Lower lobe of right lung (tissue), 2 donors: ENCODE results near the gene PCDHGA11. TPM values are rescaled to one million over a fixed set of nuclear protein-coding genes. Genes with fewer than 3 reads are reported as not detected.

Source experiments
- ATAC-seq, 2 donors: fragments of 200-7000 bp; cut with Tn5 transposase; one replicate each; pipeline ENCODE4 v1.9.1; 2020 to 2022; ENCODE audit warnings: mild to moderate bottlenecking in 2 of 2, moderate library complexity in 2 of 2
- DNase-seq: peaks from one replicate; pipeline ENCODE4 v3.0.0-alpha.2; 2020
- H3K27ac ChIP-seq: fragments of 200-600 bp; one replicate; pipeline ENCODE4 v1.8.0; 2022
- H3K27me3 ChIP-seq: fragments of 200-600 bp; one replicate; pipeline ENCODE4 v1.8.0; 2022; ENCODE audit warnings: low read depth
- H3K36me3 ChIP-seq: fragments of 200-600 bp; one replicate; pipeline ENCODE4 v1.8.0; 2022; ENCODE audit warnings: mild to moderate bottlenecking
- H3K4me1 ChIP-seq: fragments of 200-600 bp; one replicate; pipeline ENCODE4 v1.8.0; 2022
- H3K4me3 ChIP-seq: fragments of 200-600 bp; one replicate; pipeline ENCODE4 v1.8.0; 2022; ENCODE audit warnings: mild to moderate bottlenecking
- H3K9me3 ChIP-seq: fragments of 200-600 bp; one replicate; pipeline ENCODE4 v1.8.0; 2022
- CTCF ChIP-seq: fragments of 200-600 bp; IDR thresholded peaks from one replicate; pipeline ENCODE4 v1.8.0; 2022; ENCODE audit warnings: antibody characterized with exemption, mild to moderate bottlenecking
- intact Hi-C: fragments of 100-400 bp; cut with DNase I; formaldehyde crosslinking; loops from one replicate; pipeline ENCODE4 v1.11.0; 2022
- total RNA-seq: library from RNA; stranded (reverse); fragmentation: NEBNext Ultra II Directional; extraction: Animal tissue kit (Norgen Biotek cat#: 25700); gene quantifications from one replicate; pipeline ENCODE4 v1.2.1, GENCODE V29; 2021
- donor health status: DM: no; HTN: yes; CAD: no; lungs with severe emphysema.

The PCDHGA11 gene
- total RNA-seq, 1 donor from 2014 or later: 3.2 TPM

DNA sequence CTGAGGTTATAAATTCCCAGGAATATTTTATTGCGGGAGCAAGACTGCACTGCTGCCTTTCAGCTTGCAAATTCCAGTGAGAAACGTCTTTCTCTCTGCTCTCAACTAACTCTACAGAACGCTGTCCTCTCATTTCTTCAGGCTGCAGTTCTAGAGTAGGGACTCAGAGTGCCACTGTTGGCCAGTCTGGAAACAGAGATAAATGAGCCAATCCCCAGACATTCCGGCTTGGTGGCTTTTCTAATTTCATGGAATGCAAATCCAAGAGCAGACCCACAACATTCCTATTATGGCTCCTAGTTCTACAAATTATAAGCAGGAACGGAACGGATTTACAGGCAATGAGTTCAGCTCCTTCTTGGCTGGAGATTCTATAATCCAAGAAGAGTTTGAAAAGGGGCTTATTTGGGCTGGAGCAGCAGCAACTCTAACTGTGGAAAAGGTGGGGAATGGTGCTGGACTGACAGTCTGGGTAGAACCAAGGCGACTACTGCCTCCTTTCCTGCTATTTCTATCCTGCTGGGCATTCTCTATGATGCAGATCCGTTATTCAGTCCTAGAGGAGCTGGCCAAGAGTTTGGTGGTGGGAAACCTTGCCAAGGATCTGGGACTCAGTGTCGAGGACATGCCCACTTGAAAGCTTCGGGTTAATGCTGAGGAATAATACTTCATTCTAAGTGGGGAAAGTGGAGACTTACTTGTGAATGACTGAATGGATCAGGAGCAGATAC, 18.7 kb downstream of the PCDHGA11 start:
- Histone ChIP-seq H3K36me3 (no peaks in the 10 kb centered on the region), H3K27me3 (no peaks in the 10 kb centered on the region), H3K27ac (no peak overlapping the region), H3K4me1 (no peaks in the 10 kb centered on the region), H3K4me3 (no peak overlapping the region), H3K9me3 (peaks cover 46% of the 10 kb centered on the region)
- ATAC-seq: no peak
- no peak for TF ChIP-seq CTCF
- intact Hi-C loops: no loop called here
- no peak for DNase-seq

- Histone ChIP-seq H3K27ac (no peak overlapping the region), H3K27me3 (no peaks in the 10 kb centered on the region), H3K4me1 (no peaks in the 10 kb centered on the region), H3K9me3 (peaks cover 44% of the 10 kb centered on the region), H3K36me3 (no peaks in the 10 kb centered on the region), H3K4me3 (no peak overlapping the region)
- ATAC-seq: no peak
- no peak for TF ChIP-seq CTCF
- DNase-seq: no peak
- intact Hi-C loops: no loop called here
Measured at GRCh38 chr5:141440341-141440740, 19.5 kb downstream of the PCDHGA11 start.

DNA sequence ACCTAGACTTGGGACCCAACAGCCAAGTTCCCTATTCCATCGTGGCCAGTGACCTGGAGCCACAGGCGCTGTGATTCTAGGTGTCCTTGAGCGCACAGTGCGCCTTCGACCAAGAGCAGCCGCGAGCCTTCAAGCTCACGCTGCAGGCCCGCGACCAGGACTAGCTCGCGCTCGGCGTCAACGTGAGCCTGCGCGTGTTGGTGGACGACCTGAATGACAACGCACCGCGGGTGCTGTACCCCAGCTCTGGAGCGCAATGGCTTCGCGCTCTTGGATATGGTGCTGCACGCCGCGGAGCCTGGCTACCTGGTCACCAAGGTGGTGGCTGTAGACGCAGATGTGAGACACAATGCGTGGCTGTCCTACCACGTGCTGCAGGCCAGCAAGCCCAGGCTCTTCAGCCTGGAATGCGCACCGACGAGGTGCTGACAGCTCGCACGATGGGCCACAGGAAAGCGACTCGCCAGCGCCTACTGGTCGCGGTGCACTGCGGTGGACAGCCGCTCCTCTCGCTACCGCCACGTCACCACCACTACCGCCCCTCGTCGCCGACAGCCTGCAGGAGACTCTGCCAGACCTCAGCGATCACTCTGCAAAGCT, 20.8 kb downstream of the PCDHGA11 start:
- Histone ChIP-seq H3K36me3 (no peaks in the 10 kb centered on the region), H3K9me3 (peaks cover 31% of the 10 kb centered on the region), H3K27me3 (no peaks in the 10 kb centered on the region), H3K27ac (no peak overlapping the region), H3K4me3 (no peak overlapping the region), H3K4me1 (no peaks in the 10 kb centered on the region)
- intact Hi-C loops: no loop called here
- no peak for TF ChIP-seq CTCF
- no peak for ATAC-seq
- DNase-seq: no peak

- ATAC-seq: no peak
Measured at GRCh38 chr5:141465351-141465750, 44.5 kb downstream of the PCDHGA11 start.

More at GRCh38 chr5:141465351-141465750, 44.5 kb downstream of the PCDHGA11 start:
- Histone ChIP-seq H3K4me1 (no peaks in the 10 kb centered on the region), H3K27me3 (no peaks in the 10 kb centered on the region), H3K9me3 (no peaks in the 10 kb centered on the region), H3K36me3 (no peaks in the 10 kb centered on the region), H3K4me3 (no peak overlapping the region), H3K27ac (no peak overlapping the region)
- no peak for DNase-seq
- intact Hi-C loops: no loop called here
- TF ChIP-seq CTCF: no peak

Other genes starting within 250 kb of the PCDHGA11 start
- 1.9 TPM for gene PCDHB7, start 248.4 kb upstream of the PCDHGA11 start, total RNA-seq
- 2.6 TPM for gene PCDHB8, start 243.3 kb upstream of the PCDHGA11 start, total RNA-seq
- 2.6 TPM for gene PCDHB16, start 238.7 kb upstream of the PCDHGA11 start, total RNA-seq
- 3.0 TPM for gene PCDHB9, start 233.9 kb upstream of the PCDHGA11 start, total RNA-seq
- 2.0 TPM for gene PCDHB10, start 228.7 kb upstream of the PCDHGA11 start, total RNA-seq
- gene PCDHB11, start 221.4 kb upstream of the PCDHGA11 start, total RNA-seq: 2.7 TPM
- 1.7 TPM for gene PCDHB12, start 212.3 kb upstream of the PCDHGA11 start, total RNA-seq
- gene PCDHB13, start 207.1 kb upstream of the PCDHGA11 start, total RNA-seq: 2.9 TPM
- gene PCDHB14, start 197.7 kb upstream of the PCDHGA11 start, total RNA-seq: 2.1 TPM
- 2.8 TPM for gene PCDHB15, start 175.7 kb upstream of the PCDHGA11 start, total RNA-seq
- 0.71 TPM for gene SLC25A2, start 117.0 kb upstream of the PCDHGA11 start, total RNA-seq
- gene TAF7, start 100.3 kb upstream of the PCDHGA11 start, total RNA-seq: 65.0 TPM
- 0.53 TPM for gene PCDHGA1, start 90.5 kb upstream of the PCDHGA11 start, total RNA-seq
- 2.7 TPM for gene PCDHGA2, start 82.3 kb upstream of the PCDHGA11 start, total RNA-seq
- 1.8 TPM for gene PCDHGA3, start 77.2 kb upstream of the PCDHGA11 start, total RNA-seq
- gene PCDHGB1, start 71.0 kb upstream of the PCDHGA11 start, total RNA-seq: 1.8 TPM
- gene PCDHGA4, start 66.0 kb upstream of the PCDHGA11 start, total RNA-seq: 3.1 TPM
- 3.7 TPM for gene PCDHGB2, start 61.1 kb upstream of the PCDHGA11 start, total RNA-seq
- gene PCDHGA5, start 56.9 kb upstream of the PCDHGA11 start, total RNA-seq: 2.8 TPM
- 2.2 TPM for gene PCDHGB3, start 50.8 kb upstream of the PCDHGA11 start, total RNA-seq
- 3.2 TPM for gene PCDHGA6, start 47.2 kb upstream of the PCDHGA11 start, total RNA-seq
- gene PCDHGA7, start 38.3 kb upstream of the PCDHGA11 start, total RNA-seq: 1.9 TPM
- gene PCDHGB4, start 33.4 kb upstream of the PCDHGA11 start, total RNA-seq: 5.3 TPM
- gene PCDHGA8, start 28.4 kb upstream of the PCDHGA11 start, total RNA-seq: 1.5 TPM
- gene PCDHGB5, start 23.1 kb upstream of the PCDHGA11 start, total RNA-seq: 9.1 TPM
- gene PCDHGA9, start 18.3 kb upstream of the PCDHGA11 start, total RNA-seq: 4.8 TPM
- 7.7 TPM for gene PCDHGB6, start 13.0 kb upstream of the PCDHGA11 start, total RNA-seq
- gene PCDHGA10, start 8.1 kb upstream of the PCDHGA11 start, total RNA-seq: 5.4 TPM
- 15.9 TPM for gene PCDHGB7, start 3.4 kb upstream of the PCDHGA11 start, total RNA-seq
- 5.9 TPM for gene PCDHGA12, start 9.5 kb downstream of the PCDHGA11 start, total RNA-seq
- gene PCDHGC3, start 54.9 kb downstream of the PCDHGA11 start, total RNA-seq: 82.4 TPM
- gene PCDHGC4, start 64.0 kb downstream of the PCDHGA11 start, total RNA-seq: 1.5 TPM
- 1.8 TPM for gene PCDHGC5, start 68.0 kb downstream of the PCDHGA11 start, total RNA-seq
- gene DIAPH1, start 197.9 kb downstream of the PCDHGA11 start, total RNA-seq: 118 TPM
- 45.8 TPM for gene HDAC3, start 215.8 kb downstream of the PCDHGA11 start, total RNA-seq
- gene RELL2, start 215.9 kb downstream of the PCDHGA11 start, total RNA-seq: 5.5 TPM
- 20.4 TPM for gene FCHSD1, start 230.4 kb downstream of the PCDHGA11 start, total RNA-seq